GM18858 (cell line): ENCODE results near the gene DRGX.

Experiments
- ATAC-seq: cut with Tn5 transposase; IDR thresholded peaks from one replicate; pipeline ENCODE4 v1.9.1; 2021; ENCODE audit not compliant: unreplicated experiment

The DRGX gene

DNA sequence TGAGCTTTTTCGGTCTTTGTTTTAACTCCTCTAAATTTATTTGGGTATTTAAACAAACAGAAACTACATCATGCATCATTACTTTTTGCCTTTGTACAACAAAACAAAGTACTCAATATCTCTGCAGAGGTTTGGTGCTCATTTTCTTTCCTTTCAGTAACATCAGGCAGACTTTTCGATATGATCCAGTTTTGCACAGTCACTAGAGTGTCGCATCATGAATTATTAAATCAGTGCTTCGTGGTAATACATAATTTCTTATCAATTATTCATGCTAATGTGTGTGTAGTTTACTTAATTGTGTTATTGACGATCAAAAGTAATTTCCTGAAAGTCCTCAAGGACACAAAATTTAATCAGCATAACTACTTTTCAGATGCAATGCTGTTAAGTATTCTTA lies 31.8 kb downstream of the DRGX start:
- ATAC-seq = no peak

DNA sequence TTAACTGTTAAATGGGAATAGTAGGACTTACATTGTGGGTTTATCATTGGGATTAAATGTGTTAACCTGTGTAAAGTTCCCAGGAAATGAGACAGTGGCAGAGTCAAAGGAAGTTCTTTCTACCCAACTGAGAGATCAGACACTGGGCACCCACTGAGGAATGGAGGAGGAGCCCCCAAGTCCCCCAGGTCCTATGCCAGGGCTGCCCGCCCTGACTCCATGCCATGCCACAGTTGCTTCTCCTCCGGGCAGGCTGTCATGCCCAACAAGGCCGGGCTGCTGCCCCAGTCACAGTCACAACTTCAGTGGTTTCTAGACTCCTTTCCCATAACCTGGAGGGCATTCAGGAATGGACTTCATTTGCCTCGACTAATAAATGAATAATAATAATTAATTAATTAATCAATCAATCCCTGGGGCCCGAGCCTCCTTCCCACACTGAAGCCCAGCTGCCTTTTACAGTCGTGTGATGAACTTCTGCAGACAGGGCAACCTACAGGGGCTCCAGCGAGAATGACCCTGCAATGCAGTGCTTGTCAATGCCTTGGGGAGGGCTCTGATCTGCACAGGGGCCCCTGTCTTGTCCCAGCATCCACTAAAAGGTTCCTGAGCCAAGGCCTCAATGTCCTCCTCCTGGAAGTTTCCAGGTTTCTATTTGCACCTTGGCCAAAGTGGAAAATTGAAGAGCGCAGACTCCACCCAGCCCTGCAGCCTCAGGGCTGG lies 32.4 kb downstream of the DRGX start:
- no peak for ATAC-seq

DNA sequence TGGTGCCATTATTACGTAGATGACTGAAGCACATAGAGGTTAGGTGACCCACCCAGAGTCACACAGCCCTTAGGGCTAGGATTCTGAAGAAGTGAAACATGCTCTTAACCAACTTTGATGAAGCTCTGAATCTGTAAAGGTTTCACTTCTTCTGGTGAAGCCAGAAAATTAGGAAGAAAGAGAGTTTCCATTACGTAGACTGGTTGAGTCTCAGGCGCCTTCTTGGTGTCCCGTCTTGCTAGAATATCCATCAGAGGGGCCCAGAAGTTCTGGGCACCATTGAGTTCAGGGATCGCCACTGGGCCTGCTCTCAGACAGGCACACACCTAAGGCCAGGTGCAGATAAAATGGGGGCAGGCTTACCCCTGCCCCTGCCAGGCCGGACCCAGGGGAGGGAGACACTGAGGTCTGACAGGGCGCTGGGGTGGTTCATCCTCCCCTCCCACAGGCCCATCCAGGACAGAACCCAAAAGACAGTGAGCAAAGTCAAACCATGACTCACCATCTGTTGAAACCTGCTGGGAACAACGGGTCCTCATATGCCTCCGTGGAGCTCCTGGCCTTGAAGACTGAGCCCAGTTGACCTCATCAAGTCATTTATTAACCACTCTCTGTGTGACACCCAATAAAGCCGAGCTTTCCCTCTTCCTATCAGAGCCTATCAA lies 33.2 kb downstream of the DRGX start:
- ATAC-seq = peak; percentile 96

DNA sequence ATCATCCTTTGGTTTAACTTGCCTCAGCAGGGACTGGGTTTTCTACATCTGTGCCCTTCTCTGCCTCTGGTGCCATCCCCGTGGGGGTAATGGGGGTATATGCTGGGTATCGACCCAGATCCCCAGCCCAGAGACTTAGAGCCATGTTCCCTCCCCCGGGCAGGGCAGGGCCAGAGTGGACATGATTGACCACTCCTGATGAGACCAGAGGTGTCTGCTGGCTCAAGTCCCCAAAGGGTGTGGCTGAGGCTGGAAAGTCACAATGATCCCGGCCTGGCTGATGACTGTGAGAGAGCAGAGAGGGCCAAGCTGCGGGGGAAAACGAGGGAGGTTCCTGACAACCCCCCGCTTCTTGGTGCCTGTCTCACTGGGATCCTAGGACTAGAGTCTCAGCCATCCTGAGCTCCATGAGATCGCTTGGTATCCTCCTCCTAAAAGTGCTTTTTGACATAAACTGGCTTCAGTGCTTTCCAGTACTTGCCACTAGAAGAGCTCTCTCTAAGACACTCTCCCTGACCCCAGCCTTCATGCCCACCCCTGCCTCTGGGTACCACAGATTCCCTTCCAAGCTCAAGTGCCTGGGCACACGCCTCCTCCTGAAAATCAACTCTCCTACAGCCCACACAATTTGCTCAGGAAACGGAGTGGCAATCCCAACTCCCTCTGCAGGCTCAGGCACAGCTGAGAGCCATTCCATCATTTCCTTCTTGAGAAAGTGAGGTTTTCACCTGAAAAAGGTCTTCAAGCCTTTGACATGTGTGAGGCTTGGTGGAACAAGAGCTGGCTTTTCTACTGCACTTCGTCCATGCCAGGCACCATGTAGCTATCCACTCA lies 33.9 kb downstream of the DRGX start:
- ATAC-seq = no peak

DNA sequence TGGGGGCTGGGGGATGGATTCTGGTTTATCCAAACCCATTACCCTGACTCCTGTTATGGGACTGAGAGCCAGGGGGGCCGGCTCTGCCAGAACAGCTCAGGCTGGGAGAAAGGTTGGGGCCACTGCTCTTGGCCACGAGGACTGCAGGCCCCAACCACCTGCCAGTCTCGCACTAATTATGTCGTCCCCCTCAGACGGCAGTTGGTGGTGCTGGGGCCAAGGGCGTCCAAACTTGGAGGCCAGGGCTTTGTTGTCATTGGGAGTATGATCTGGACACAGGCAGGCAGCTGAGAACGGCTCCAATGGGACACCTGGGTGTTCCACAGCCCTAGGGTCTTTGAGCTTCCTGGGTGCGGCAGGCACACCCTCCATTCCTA lies 34.7 kb downstream of the DRGX start:
- ATAC-seq = no peak

DNA sequence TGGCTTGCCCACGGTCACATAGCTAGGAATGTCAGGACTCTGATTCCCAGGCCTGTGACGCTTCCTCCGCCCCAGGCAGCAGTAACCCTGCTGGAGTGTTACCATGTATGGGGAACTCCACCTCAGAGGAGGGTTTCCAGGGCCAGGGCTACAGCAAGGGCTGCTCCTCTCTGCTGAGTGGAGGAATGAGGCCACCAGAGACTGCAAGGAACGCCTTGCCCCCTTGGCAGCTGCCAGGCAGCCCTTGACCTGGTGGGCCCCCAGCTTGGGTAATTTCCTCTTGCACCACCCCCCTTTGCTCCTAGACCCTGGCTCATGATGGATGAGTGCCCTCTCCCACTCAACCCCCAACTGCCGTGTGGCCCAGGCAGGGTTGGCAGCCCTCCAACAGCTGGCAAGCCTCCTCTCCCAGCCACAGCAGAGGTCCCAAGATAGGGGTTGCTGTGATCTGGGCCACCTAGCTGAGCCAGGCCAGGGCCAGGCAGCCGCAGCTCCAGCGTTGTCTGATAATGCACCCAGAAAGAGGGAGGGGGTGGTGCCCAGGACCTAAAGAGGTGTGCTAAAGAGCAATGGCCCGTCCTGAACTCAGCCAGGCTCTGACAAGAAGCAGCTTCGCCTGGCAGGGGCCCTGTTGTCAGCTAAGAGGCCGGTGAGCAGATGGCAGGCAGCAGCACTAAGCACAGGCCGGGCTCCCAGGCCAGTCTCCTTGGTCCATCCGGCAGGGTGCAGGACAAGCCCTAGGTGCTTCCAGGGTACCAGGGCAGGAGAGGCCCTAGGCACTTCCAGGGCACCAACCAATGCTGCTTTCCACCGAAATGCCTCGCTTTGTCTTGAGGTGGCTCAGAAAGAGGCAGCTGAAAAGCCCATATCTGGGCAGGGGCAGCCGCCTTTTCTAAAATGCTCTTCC lies 35.4 kb downstream of the DRGX start:
- no peak for ATAC-seq

DNA sequence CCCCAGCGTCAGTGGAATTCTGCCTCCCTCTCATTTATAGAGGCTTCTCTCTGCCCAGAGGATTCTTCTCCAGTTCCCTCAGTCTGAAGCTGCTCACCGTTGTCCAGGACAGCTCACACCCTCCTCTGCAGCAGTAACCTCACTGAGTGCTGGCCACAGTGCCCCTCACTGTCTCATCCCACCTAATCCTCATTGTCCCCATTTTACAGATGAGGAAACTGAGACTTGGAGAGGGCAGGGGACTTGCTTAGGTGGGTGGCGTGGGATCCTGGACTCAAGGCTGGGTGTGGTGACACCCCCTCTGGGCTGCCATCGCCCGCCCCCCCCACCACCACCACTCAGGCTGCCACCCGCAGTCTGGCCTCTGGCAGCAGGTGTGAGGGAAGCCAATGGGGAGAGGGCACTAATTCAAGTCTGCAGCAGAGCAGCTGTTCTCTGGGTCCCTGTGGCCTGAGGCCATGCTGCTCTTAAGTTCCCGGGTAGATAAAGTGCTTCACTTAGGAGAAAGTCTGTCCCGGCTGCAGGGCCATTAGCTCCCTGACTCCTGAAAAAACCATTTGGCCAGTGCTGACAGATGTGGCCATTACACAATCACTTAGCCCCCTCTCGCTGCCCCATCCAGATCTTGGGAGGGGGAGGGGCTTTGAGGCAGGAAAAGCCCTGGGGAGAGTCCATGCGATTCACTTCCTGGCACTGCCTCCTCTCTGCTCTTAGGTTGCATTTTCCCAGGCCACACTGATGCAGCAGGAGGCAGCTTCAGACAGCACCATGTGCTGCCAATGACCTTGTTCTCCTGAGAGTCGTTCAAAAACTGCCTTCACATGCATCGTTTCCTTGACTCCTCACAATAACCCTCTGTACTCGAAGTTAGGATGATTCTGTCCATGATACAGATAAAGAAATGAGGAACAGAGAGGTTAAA lies 36.3 kb downstream of the DRGX start:
- ATAC-seq = no peak

DNA sequence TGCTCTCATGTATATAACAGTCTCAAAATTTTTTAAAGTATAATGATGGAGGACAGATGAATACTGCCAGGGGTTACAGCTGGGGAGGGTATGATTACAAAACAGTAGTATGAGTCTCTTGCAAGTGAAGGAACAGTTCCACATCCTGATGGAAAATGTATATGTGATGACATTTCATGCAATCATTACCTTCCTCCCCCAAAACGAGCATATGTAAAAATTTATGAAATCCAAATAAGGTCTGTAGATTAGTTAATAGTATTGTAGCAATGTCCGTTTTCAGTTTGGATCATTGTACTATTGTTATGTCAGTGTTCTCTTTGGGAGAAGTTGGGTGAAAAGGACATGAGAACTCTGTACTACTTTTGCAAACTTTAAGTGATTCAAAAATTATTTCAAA lies 38.0 kb downstream of the DRGX start:
- no peak for ATAC-seq

DNA sequence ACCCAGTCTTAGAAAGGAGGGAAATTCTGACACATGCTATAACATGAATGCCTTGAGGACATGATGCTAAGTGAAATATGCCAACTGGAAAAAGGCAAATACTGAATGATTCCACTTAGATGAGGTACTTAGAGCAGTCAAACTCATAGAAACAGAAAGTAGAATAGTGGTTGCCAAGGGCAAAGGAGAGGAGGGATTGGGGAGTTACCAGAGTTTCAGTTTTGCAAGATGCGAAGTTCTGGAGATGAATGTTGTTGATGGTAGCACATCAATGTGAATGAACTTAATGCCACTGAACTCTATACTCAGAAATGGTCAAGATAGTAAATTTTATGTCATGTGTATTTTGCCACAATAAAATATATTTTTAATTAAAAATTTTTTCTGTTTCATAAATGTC lies 38.9 kb downstream of the DRGX start:
- ATAC-seq = peak; percentile 44

DNA sequence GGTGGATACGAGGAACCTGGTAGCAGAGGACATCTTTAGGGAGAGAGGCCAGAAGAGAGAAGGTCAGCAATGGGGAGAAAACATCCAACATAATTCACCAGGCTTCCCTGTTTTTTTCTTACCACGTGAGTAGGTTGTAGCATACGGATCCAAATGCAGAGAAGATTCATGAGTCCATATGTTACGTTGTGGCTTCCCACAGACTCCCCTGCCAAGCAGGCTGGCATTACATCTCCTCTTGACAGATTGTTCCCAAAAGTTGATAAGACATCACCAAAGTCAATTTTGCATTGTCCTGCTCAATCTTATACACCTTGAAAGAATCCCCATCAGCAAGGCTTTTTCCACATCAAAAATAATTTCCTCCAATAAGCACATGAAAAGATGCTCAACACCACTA lies 39.7 kb downstream of the DRGX start:
- no peak for ATAC-seq

DNA sequence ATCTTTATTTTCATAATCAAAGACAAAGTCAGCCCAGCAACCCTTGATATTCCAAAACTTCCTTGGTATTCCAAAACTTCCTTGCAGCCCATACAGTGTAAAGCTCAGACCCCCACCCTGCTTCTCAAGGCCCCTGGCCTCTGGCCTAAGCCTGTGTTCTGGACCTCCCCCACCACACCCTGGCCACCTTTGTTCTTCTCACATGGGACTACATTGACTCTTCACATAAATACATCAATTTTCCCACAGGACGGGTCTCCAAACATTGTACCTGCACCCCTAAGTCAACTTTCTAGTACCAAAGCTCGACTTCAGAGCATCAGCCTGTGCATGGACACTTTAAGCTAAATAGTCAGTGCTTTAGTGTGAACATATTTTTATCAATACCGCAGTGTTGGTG lies 40.7 kb downstream of the DRGX start:
- ATAC-seq = no peak

DNA sequence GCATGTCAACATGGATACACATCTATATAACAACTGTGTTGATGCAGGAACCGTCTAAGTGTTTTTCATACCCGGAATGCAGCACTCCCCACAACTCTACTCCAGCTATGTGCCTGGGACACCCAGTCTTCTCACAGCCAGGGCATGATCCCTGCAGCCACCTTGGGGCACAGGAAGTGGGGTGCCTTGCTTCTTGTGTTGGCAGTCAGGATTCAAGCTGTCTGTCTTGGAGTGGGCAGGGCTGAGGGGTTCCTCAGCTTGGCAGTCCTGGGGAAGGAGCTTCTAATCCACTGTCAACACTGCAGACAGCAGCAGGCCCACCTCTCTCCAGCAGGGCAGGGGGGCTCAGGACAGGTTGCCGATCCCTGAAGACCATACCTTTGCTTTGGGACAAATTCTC lies 41.3 kb downstream of the DRGX start:
- no peak for ATAC-seq

DNA sequence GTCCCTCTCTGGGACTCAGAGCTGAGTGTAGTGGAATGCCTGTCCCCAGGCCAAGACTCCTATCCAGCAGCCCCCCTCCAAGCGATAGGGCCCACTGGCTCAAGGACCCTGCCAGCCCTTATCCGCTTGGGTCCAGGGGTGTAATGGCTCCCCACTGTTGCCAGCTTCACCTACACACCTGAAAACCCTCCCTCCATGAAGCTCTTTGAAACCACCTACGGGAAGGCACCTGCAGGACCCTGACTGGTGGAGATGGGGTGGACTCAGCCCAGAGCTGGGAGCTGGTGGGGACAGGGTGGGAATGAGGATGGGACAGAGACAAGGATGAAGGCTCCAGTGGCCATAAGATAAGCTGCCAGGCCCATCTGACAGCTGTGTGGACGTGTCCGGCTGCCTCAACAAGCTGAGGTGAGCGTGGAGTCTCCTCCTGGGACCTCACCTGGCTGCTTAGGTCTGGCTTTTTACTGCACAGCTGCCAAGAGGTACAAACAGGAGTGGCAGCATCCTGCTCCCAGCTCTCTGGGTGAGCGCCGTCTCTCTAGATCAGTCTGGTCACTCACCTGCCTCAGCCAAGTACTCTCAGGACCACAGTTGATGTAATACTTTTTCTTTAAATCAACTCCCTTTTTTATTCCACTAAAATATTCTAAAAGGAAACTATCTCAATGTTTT lies 41.9 kb downstream of the DRGX start:
- no peak for ATAC-seq

DNA sequence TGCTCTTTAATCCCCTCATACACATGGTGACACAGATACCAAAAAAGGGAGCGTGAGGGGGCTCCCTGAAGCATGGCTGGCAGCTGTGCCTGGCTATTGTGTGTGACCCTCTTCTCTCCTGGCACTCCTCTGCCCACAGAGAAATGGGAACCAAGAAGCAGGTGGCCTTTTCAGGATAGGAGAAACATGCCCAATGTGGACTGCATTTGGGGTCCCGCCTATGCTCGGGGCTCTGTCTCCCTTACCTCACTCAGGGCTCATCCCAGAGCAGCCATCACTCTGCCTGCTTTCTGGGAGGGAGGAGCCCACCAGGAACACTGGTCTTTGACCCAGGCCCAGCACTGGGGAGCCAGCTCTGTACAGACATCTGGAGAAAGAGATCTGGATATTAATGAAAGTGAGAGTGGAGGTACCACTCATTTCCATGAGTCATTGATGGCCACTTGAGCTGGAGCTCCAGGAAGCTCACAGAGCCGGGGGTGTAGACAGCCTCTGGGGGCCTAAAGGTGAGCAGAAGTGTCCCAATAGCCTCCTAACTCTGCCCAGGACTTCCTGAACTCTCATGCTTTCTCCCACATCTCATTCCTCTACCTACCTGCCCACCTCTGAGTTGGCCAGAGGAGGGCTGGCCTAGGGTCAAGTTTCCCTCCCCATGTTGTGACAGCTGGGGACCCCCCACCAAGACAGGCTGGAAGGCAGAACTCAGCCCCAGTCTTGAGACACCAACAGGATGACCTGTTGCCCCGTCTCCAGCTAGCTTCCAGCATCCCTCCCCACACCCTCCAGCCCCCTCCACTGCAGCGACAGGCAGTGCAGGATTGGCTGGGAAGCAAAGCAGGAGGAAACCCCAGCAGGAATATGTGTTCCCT lies 42.6 kb downstream of the DRGX start:
- ATAC-seq = no peak

DNA sequence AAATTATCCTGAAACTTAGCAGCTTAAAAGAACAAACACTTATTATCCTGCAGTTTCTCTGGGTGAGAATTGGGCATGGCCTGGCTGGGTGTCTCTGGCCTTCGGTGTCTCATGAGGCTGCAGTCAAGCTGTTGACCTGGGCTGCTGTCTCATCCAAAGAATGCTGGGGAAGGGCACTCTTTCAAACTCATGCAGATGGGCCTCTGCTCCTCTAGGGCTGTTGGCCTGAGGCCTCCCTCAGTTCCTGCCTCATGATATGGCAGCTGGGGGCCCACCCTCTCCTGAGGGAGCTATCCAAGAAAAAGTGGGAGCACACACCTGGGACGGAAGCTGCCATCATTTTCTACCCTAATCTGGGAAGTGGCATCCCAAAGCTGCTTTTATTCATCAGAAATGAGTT lies 43.6 kb downstream of the DRGX start:
- ATAC-seq = no peak

DNA sequence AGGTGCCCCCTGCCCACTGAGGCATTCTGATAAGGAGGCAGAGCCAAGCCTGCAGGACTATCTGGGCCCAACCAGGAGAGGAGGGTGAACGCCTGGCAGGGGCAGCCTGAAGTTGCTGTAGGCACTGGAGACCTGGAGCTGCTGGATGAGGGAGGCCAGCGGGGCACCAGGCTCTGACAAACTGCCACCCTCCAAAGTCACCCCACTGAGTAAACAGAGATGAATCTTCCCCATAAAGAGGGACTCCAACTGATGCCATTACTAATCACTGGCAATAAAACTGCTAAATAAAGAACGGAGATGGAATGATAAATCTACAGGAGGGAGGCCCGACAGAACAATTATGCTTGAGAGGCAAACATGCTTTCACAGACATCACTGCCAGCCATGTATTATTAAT lies 44.2 kb downstream of the DRGX start:
- ATAC-seq = no peak

DNA sequence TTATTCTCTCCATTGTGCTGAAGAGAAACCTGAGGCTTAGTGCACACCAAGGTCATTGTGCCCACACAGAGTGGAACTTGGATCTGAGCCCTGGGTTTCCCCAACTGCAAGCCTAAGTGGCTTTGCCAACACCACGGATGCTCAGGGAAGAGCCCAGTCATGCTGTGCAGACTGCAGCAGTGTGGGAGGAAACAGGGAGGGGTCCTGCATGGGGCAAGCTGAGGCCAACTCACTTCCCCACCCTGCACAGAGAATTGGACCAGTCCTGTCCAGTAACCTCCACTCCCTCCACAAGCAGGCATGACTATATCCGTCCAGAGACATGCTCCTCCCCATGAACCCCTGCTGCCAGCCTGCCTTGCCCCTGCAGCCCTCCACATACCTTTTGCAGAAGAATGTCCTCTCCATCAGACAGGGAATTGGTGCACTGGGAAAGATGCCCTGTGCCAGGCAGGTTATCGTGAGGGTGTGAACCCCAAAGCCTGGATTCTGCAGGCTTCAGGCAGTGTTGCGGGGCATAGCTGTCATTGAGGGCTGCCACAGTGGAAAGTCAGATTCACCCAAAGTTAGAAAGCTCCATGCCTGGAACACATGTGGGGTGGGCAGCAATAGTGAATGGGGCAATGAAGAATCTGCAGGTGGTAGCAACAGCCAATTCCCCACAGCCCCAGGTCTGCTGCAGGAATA lies 44.9 kb downstream of the DRGX start:
- no peak for ATAC-seq

DNA sequence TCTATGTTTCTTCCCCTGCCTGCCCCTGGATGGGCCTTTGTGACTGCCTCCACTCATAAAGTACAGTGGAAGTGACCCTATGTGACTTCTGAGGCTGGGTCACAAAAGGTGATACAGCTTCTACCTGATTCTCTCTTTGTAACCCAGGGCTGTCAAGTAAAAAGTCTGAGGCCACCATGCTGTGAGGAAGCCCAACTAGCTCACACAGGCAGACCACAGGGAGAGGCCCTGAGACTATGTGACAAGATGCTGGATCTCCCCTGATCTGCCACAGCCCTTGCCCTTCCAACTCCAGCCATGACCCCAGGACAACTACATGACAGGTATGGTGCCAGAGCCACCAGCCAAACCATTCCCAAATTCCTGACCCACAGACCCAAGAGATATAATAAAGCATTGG lies 45.8 kb downstream of the DRGX start:
- ATAC-seq = no peak
